ENCODE measurements around the gene SKP1. TPM values are rescaled to one million over a fixed set of nuclear protein-coding genes. Genes with fewer than 3 reads are reported as not detected.

SKP1 gene
- total and polyA plus RNA-seq, 10 of the 15 experiments (the other 5 are each of a cell fraction or from before 2014, with no cell fraction given): 100 to 1,686 (median 519) TPM

DNA sequence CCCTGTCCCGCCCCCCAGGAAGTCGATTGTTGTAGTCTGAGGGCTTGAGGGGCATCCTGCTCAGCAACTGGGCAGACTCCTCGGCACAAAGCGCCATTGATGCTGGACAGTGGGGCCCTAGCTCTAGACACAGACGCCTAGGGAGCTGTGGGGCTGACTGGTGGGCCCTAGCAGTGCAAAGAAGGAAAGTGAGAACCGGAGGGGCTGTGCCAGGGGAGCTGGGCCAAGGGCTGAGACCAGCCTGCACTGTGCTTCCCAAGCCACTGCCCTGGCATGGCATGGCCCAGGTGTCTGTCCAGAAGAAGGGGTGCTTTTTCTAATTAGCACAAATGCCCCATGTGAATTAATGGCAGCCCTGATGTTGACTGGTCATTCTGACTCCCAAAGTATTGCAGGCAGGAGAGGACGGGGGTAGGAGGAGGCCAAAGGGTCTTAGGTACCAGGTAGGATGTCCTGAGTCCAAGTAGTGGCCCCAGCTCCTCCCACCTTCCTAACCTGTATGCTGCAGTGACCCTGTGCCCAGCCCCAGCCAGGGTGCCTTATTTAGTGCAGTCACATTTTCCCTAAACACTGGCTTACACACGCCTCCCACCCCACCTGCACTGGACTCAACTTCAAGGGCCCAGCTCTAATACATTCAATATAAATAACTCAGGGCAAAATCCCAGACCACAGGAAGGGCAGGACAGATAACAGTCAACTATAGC is 46.4 kb downstream of the SKP1 start (continued):
- TF ChIP-seq, protein P1, sequence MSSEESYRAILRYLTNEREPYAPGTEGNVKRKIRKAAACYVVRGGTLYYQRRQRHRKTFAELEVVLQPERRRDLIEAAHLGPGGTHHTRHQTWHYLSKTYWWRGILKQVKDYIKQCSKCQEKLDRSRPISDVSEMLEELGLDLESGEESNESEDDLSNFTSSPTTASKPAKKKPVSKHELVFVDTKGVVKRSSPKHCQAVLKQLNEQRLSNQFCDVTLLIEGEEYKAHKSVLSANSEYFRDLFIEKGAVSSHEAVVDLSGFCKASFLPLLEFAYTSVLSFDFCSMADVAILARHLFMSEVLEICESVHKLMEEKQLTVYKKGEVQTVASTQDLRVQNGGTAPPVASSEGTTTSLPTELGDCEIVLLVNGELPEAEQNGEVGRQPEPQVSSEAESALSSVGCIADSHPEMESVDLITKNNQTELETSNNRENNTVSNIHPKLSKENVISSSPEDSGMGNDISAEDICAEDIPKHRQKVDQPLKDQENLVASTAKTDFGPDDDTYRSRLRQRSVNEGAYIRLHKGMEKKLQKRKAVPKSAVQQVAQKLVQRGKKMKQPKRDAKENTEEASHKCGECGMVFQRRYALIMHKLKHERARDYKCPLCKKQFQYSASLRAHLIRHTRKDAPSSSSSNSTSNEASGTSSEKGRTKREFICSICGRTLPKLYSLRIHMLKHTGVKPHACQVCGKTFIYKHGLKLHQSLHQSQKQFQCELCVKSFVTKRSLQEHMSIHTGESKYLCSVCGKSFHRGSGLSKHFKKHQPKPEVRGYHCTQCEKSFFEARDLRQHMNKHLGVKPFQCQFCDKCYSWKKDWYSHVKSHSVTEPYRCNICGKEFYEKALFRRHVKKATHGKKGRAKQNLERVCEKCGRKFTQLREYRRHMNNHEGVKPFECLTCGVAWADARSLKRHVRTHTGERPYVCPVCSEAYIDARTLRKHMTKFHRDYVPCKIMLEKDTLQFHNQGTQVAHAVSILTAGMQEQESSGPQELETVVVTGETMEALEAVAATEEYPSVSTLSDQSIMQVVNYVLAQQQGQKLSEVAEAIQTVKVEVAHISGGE (CRISPR knock-in tag; IDR thresholded peaks at IDR 0.05): no peak

DNA sequence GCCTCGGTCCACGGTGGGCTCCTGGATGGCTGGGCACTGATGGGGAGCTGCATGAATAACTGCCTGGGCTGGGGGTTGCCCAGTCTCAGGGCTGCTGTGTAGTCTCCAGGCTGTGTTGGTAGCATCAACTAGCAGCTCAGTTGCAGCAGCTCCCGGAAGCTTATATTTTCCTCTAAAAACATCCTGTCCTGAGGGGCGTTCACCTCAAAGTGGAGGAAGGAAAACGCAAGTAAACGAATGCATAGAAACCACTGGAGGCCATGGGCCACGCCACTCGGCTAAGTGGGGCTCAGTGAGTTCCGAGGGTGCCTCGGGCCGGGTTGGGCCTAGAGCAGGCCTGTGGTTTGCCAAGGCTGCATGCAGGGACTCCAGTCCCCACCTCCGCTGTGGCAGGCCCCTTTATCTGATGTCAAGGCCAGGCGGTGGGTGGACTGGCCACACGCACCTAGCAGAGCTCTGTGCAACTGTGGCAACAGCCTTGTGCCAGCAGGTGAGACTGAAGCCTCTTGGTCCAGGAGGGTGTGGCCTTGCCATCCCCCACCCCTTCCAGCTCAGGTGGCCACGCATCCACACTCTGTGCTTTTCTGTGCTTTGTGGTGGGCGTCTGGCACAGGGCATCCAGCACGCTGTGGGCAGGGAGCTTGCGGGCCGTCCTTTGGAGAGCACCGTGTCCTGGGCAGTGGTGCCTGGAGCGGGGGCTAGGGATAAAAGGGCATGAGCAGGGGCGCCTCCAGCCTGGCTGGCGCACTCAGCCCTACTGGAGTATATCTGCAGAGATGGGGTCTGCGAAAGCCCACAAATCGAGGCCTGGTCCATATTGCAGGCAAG is 47.1 kb downstream of the SKP1 start:
- no peak for ATAC-seq
- RAD21 ChIA-PET (ENCODE audit: unreplicated experiment): interaction anchor here (2.9 to 8.7 kb wide), 3 partner anchors 8 to 90 kb away, joined by 9 to 128 read pairs (median 90); partner anchors contain the start of gene TCF7
- intact Hi-C loops (cut with micrococcal nuclease; ENCODE audit: unreplicated experiment) (loop anchor here (5.0 kb wide), 1 partner anchor 413 kb away; no protein-coding TSS in a partner anchor), in situ Hi-C loops (cut with MboI) (no loop called here)
- WGBS (ENCODE audit: insufficient coverage, insufficient replicate concordance, low lambda C conversion rate, missing lambda C conversion rate): 94% methylated on average over 25 of the region's 25 CpGs
- peaks cover 7 to 15% of the 10 kb centered on the region in 2 experiments; a peak in 3 of 4 replicates for H3K36me3 ChIP-seq (ENCODE audit: control insufficient read depth in 2 of 2, insufficient read depth in 2 of 2, low read length in 1 of 2)
- no peaks in the 10 kb centered on the region for H3K27me3 ChIP-seq (replicated peaks in 1 of 2; ENCODE audit: control insufficient read depth in 2 of 2, insufficient read depth in 2 of 2, low read length in 1 of 2)
- no peak overlapping the region for H3K4me2 ChIP-seq (ENCODE audit: control insufficient read depth, insufficient read depth)
- no peak for DNase-seq (ENCODE audit: low read depth, low spot score)
- SMC1A ChIA-PET (ENCODE audit: uncharacterized antibody, unreplicated experiment): interaction anchor here (0.7 to 7.6 kb wide), 5 partner anchors 10 to 190 kb away, joined by 3 to 76 read pairs (median 4); no protein-coding TSS in a partner anchor
- CTCF ChIA-PET: interaction anchor here (4.1 to 12.1 kb wide), 4 partner anchors 11 to 88 kb away, joined by 24 to 184 read pairs (median 90); no protein-coding TSS in a partner anchor
- H3K79me2 ChIP-seq (ENCODE audit: control insufficient read depth, insufficient read depth, low read length): peaks cover 46% of the 10 kb centered on the region
- H3K9me3 ChIP-seq (replicated peaks; ENCODE audit: control insufficient read depth, insufficient read depth, low read length): no peaks in the 10 kb centered on the region
- no peak overlapping the region for H2AFZ ChIP-seq (ENCODE audit: control insufficient read depth, low read depth, low read length)
- no peak overlapping the region for H3K9ac ChIP-seq (ENCODE audit: control insufficient read depth, insufficient read depth, low read length)
- FAIRE-seq: no peak
- POLR2A ChIA-PET: interaction anchor here (1.4 to 19.5 kb wide), 3 partner anchors 10 to 22 kb away, joined by 4 to 291 read pairs (median 102); partner anchors contain the start of gene TCF7
- peaks cover 82% of the 10 kb centered on the region for H3K4me1 ChIP-seq (ENCODE audit: control insufficient read depth, insufficient read depth, low read length)
- H3K27ac ChIP-seq (ENCODE audit: control insufficient read depth, insufficient read depth): no peak overlapping the region
- no peak overlapping the region for H3K4me3 ChIP-seq
- no peaks in the 10 kb centered on the region for H4K20me1 ChIP-seq (ENCODE audit: control insufficient read depth, insufficient read depth)
- BruUV-seq (replicated peaks): no TSS peak
- no peak for TF ChIP-seq CEBPB (IDR thresholded peaks at IDR 0.05; ENCODE audit: borderline replicate concordance in 1 of 2, low read depth in 2 of 2, low read length in 2 of 2)
- TF ChIP-seq SPI1 (IDR thresholded peaks at IDR 0.05; ENCODE audit: borderline replicate concordance, insufficient read depth, low read depth, low read length): no peak
- TF ChIP-seq, protein P2, sequence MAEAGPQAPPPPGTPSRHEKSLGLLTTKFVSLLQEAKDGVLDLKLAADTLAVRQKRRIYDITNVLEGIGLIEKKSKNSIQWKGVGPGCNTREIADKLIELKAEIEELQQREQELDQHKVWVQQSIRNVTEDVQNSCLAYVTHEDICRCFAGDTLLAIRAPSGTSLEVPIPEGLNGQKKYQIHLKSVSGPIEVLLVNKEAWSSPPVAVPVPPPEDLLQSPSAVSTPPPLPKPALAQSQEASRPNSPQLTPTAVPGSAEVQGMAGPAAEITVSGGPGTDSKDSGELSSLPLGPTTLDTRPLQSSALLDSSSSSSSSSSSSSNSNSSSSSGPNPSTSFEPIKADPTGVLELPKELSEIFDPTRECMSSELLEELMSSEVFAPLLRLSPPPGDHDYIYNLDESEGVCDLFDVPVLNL (IDR thresholded peaks at IDR 0.05; ENCODE audit: low read depth, low read length): no peak
- TF ChIP-seq POLR2A (IDR thresholded peaks at IDR 0.05; ENCODE audit: low read depth, low read length): no peak
- no peak for TF ChIP-seq TCF3 (IDR thresholded peaks at IDR 0.05; ENCODE audit: borderline replicate concordance, insufficient read depth, low read depth, low read length)
- no peak for TF ChIP-seq HCFC1 (IDR thresholded peaks at IDR 0.05; ENCODE audit: low read length)
- TF ChIP-seq GABPA (IDR thresholded peaks at IDR 0.05; ENCODE audit: low read depth): no peak
- no peak for TF ChIP-seq SUPT20H (IDR thresholded peaks at IDR 0.05; ENCODE audit: borderline replicate concordance, control insufficient read depth, low read depth, low read length)
- no peak for TF ChIP-seq IKZF1 (conservative IDR thresholded peaks at IDR 0.05)
- TF ChIP-seq, protein P3, sequence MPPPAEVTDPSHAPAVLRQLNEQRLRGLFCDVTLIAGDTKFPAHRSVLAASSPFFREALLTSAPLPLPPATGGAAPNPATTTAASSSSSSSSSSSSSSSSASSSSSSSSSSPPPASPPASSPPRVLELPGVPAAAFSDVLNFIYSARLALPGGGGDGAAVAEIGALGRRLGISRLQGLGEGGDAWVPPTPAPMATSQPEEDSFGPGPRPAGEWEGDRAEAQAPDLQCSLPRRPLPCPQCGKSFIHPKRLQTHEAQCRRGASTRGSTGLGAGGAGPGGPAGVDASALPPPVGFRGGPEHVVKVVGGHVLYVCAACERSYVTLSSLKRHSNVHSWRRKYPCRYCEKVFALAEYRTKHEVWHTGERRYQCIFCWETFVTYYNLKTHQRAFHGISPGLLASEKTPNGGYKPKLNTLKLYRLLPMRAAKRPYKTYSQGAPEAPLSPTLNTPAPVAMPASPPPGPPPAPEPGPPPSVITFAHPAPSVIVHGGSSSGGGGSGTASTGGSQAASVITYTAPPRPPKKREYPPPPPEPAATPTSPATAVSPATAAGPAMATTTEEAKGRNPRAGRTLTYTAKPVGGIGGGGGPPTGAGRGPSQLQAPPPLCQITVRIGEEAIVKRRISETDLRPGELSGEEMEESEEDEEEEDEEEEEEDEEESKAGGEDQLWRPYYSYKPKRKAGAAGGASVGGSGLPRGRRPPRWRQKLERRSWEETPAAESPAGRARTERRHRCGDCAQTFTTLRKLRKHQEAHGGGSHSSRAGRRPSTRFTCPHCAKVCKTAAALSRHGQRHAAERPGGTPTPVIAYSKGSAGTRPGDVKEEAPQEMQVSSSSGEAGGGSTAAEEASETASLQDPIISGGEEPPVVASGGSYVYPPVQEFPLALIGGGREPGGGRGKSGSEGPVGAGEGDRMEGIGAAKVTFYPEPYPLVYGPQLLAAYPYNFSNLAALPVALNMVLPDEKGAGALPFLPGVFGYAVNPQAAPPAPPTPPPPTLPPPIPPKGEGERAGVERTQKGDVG (CRISPR knock-in tag; IDR thresholded peaks at IDR 0.05): no peak

Data from GM12878 (cell line).